Gastrocnemius medialis (tissue), 4 donors: Measurements from ENCODE around the gene KMT2B. TPM values are rescaled to one million over a fixed set of nuclear protein-coding genes. Genes with fewer than 3 reads are reported as not detected.
"Not testable (repeated sequence)": the region's sequence is repeated elsewhere in the genome, so short reads cannot be mapped to it uniquely, and the experiment has no call there.

Experiments
- ATAC-seq, 2 donors: fragments of 150-250 bp; one replicate each; pipeline ENCODE4 v1.9.1; 2016
- DNase-seq, 2 donors: peaks; one replicate each; pipeline ENCODE4 v3.0.0-alpha.2; 2019
- H3K27ac ChIP-seq, 4 donors: fragments of 200-600 bp; sonication (generic); 1 replicate in 1 of 4; 2 replicates in 3 of 4; pipeline ENCODE4 v1.5.1; 2016 to 2018; ENCODE audit warnings: mild to moderate bottlenecking in 2 of 4, moderate library complexity in 1 of 4
- H3K27me3 ChIP-seq, 3 donors: fragments of 200-600 bp; sonication (generic) in 2 of 3; 1 replicate in 1 of 3; 2 replicates in 2 of 3; pipeline versions ENCODE4 v1.5.1 to v1.6.0; 2016 to 2019; ENCODE audit warnings: mild to moderate bottlenecking in 1 of 3, moderate library complexity in 1 of 3
- H3K36me3 ChIP-seq, 2 donors: fragments of 200-600 bp; sonication (generic) in 1 of 2; one replicate each; pipeline ENCODE4 v1.5.1; 2017 to 2018
- H3K4me1 ChIP-seq, 2 donors: fragments of 200-600 bp; sonication (generic) in 1 of 2; one replicate each; pipeline ENCODE4 v1.5.1; 2016 to 2017; ENCODE audit warnings: mild to moderate bottlenecking in 2 of 2
- H3K4me3 ChIP-seq, 4 donors: fragments of 200-600 bp; sonication (generic) in 3 of 4; 1 replicate in 1 of 4; 2 replicates in 3 of 4; pipeline ENCODE4 v1.5.1; 2016 to 2019; ENCODE audit warnings: mild to moderate bottlenecking in 2 of 4
- H3K9me3 ChIP-seq, 3 donors: fragments of 200-600 bp; sonication (generic) in 2 of 3; 1 replicate in 1 of 3; 2 replicates in 2 of 3; pipeline ENCODE4 v1.5.1; 2016 to 2019
- CTCF ChIP-seq, 5 experiments: fragments of 450-650 bp in 3 of 5; fragments of 200-600 bp in 2 of 5; sonication (generic) in 2 of 5; IDR thresholded peaks in 4 of 5; conservative IDR thresholded peaks in 1 of 5; 1 replicate in 4 of 5; 2 replicates in 1 of 5; pipeline ENCODE4 v1.5.1; 2016 to 2019; ENCODE audit warnings: antibody characterized with exemption in 5 of 5, mild to moderate bottlenecking in 3 of 5, moderate library complexity in 3 of 5
- POLR2A ChIP-seq, 2 donors: fragments of 450-650 bp; IDR thresholded peaks; one replicate each; pipeline ENCODE4 v1.6.1; 2017; ENCODE audit warnings: antibody characterized with exemption in 2 of 2, mild to moderate bottlenecking in 2 of 2, moderate library complexity in 2 of 2
- in situ Hi-C, 4 donors: fragments of 200-750 bp; cut with MboI; loops; one replicate each; pipeline versions ENCODE4 v1.15.0 to v1.8.0; 2017; ENCODE audit warnings: low sequenced_read_pairs in 4 of 4
- intact Hi-C: fragments of 100-400 bp; cut with DNase I; formaldehyde crosslinking; loops from one replicate; pipeline ENCODE4 v1.15.1; 2023; ENCODE audit warnings: low total_unique reads
- total RNA-seq, 4 donors: library from RNA; depleted of rRNA; stranded (reverse); fragments of >200 nt; gene quantifications; one replicate each; pipeline versions ENCODE4 v1.1.0 to v1.2.3, GENCODE V29; 2016

The KMT2B gene
- total RNA-seq, 4 donors from 2014 or later: 9.3 to 39.0 (median 16.8) TPM

- Histone ChIP-seq H3K4me1 (no peaks in the 10 kb centered on the region), H3K9me3 (no peaks in the 10 kb centered on the region), H3K4me3 (no peak overlapping the region), H3K27me3 (no peaks in the 10 kb centered on the region), H3K27ac (no peak overlapping the region), H3K36me3 (peaks cover 0 to 13% of the 10 kb centered on the region in 2 donors)
- in situ Hi-C loops (loop anchor here in 1 of 4 donors (25.0 kb wide), 1 partner anchor 370 kb away; the partner anchor contains the start of gene CAPNS1), intact Hi-C loops (no loop called here)
- ATAC-seq (no peak), DNase-seq (no peak)
- TF ChIP-seq POLR2A (IDR thresholded peaks at IDR 0.05) (no peak), CTCF (IDR thresholded peaks at IDR 0.05 in 4 of 5, conservative IDR thresholded peaks at IDR 0.05 in 1 of 5) (no peak)
Measured at GRCh38 chr19:35767288-35768081, 49.7 kb downstream of the KMT2B start.

- in situ Hi-C loops (loop anchor here in 1 of 4 donors (25.0 kb wide), 1 partner anchor 369 kb away; the partner anchor contains the start of gene CAPNS1), intact Hi-C loops (no loop called here)
- Histone ChIP-seq H3K27ac (no peak overlapping the region), H3K9me3 (no peaks in the 10 kb centered on the region), H3K4me1 (no peaks in the 10 kb centered on the region), H3K4me3 (no peak overlapping the region), H3K36me3 (peaks cover 0 to 13% of the 10 kb centered on the region in 2 donors), H3K27me3 (no peaks in the 10 kb centered on the region)
- ATAC-seq: no peak
- no peak for TF ChIP-seq POLR2A (IDR thresholded peaks at IDR 0.05)
- DNase-seq: no peak
Measured at GRCh38 chr19:35768082-35768421, 50.2 kb downstream of the KMT2B start.

- not testable (repeated sequence) for H3K36me3 ChIP-seq, H3K4me3 ChIP-seq, H3K27me3 ChIP-seq, DNase-seq, H3K27ac ChIP-seq, ATAC-seq, H3K9me3 ChIP-seq, H3K4me1 ChIP-seq
- in situ Hi-C loops (loop anchor here in 1 of 4 donors (25.0 kb wide), 1 partner anchor 365 kb away; the partner anchor contains the start of gene CAPNS1), intact Hi-C loops (loop anchor here (10.0 kb wide), 1 partner anchor 222 kb away; the partner anchor contains the start of gene SDHAF1)
Measured at GRCh38 chr19:35772362-35772761, 54.6 kb downstream of the KMT2B start.

GRCh38 chr19:35773020-35773806 lies 55.4 kb downstream of the KMT2B start:
- H3K9me3 ChIP-seq: no peaks in the 10 kb centered on the region
- in situ Hi-C loops (loop anchor here in 1 of 4 donors (25.0 kb wide), 1 partner anchor 364 kb away; the partner anchor contains the start of gene CAPNS1), intact Hi-C loops (loop anchor here (10.0 kb wide), 1 partner anchor 222 kb away; the partner anchor contains the start of gene SDHAF1)
- DNase-seq (no peak), ATAC-seq (no peak)
- H3K4me3 ChIP-seq: no peak overlapping the region
- H3K36me3 ChIP-seq: no peaks in the 10 kb centered on the region
- TF ChIP-seq CTCF (IDR thresholded peaks at IDR 0.05 in 4 of 5, conservative IDR thresholded peaks at IDR 0.05 in 1 of 5) (no peak), POLR2A (IDR thresholded peaks at IDR 0.05) (no peak)
- no peaks in the 10 kb centered on the region for H3K27me3 ChIP-seq
- peaks cover 4 to 5% of the 10 kb centered on the region in 2 donors for H3K4me1 ChIP-seq
- no peak overlapping the region for H3K27ac ChIP-seq

- H3K27me3 ChIP-seq: no peaks in the 10 kb centered on the region
- no peak for DNase-seq
- peaks cover 4 to 5% of the 10 kb centered on the region in 2 donors for H3K4me1 ChIP-seq
- H3K36me3 ChIP-seq: no peaks in the 10 kb centered on the region
- peak overlapping the region; percentile 60 to 81 (median 73) for H3K4me3 ChIP-seq
- H3K27ac ChIP-seq: no peak overlapping the region
- no peak for TF ChIP-seq POLR2A (IDR thresholded peaks at IDR 0.05)
- no peak for TF ChIP-seq CTCF (IDR thresholded peaks at IDR 0.05 in 4 of 5, conservative IDR thresholded peaks at IDR 0.05 in 1 of 5)
- intact Hi-C loops: loop anchor here (1.0 to 10.0 kb wide), 4 partner anchors 16 to 220 kb away; partner anchors contain the start of genes PROSER3 and SDHAF1
- ATAC-seq: no peak
- in situ Hi-C loops: loop anchor here in 1 of 4 donors (25.0 kb wide), 1 partner anchor 363 kb away; the partner anchor contains the start of gene CAPNS1
- H3K9me3 ChIP-seq: no peaks in the 10 kb centered on the region
Measured at GRCh38 chr19:35774274-35775045, 56.7 kb downstream of the KMT2B start.
